ENCODE results near the gene HRK. TPM values are rescaled to one million over a fixed set of nuclear protein-coding genes. Genes with fewer than 3 reads are reported as not detected.

HRK gene
- total RNA-seq, 1 donor from 2014 or later, result 3.5 TPM

DNA sequence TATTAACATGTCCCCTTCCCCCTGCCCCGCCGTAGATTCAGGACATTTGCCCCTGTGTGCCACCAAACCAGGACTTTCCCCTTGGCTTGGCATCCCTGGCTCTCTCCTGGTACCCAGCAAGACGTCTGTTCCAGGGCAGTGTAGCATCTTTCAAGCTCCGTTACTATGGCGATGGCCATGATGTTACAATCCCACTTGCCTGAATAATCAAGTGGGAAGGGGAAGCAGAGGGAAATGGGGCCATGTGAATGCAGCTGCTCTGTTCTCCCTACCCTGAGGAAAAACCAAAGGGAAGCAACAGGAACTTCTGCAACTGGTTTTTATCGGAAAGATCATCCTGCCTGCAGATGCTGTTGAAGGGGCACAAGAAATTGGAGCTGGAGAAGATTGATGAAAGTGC lies 28.9 kb downstream of the HRK start:
- Histone ChIP-seq H3K27me3 (ENCODE audit: control insufficient read depth, insufficient read depth, low read length) (peaks cover 1% of the 10 kb centered on the region), H3K4me3 (ENCODE audit: low read depth, low read length) (no peak overlapping the region), H3K36me3 (ENCODE audit: control insufficient read depth, insufficient read depth, low read length) (no peaks in the 10 kb centered on the region)
- no peak for DNase-seq (ENCODE audit: low read depth)
- TF ChIP-seq, protein P1, sequence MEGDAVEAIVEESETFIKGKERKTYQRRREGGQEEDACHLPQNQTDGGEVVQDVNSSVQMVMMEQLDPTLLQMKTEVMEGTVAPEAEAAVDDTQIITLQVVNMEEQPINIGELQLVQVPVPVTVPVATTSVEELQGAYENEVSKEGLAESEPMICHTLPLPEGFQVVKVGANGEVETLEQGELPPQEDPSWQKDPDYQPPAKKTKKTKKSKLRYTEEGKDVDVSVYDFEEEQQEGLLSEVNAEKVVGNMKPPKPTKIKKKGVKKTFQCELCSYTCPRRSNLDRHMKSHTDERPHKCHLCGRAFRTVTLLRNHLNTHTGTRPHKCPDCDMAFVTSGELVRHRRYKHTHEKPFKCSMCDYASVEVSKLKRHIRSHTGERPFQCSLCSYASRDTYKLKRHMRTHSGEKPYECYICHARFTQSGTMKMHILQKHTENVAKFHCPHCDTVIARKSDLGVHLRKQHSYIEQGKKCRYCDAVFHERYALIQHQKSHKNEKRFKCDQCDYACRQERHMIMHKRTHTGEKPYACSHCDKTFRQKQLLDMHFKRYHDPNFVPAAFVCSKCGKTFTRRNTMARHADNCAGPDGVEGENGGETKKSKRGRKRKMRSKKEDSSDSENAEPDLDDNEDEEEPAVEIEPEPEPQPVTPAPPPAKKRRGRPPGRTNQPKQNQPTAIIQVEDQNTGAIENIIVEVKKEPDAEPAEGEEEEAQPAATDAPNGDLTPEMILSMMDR (IDR thresholded peaks at IDR 0.05; ENCODE audit: insufficient read depth, low read length, poor library complexity, severe bottlenecking), result no peak

DNA sequence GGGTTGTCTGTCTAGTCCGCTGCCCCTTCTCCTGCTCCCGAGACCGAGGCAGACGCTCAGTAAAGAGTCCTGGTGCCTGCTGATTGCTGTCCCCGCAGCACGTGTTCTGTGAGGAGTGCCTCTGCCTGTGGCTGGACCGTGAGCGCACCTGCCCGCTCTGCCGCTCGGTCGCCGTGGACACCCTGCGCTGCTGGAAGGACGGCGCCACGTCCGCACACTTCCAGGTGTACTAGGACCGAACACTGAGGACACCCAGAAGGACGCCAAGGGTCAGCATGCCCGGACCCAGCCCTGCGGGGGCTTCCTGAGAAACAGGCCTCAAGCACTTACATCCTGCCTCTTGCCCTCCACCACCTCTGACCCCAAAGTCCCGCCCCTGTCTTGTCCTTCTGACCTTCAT lies 32.0 kb downstream of the HRK start:
- no peak for DNase-seq (ENCODE audit: low read depth)
- H3K27me3 ChIP-seq (ENCODE audit: control insufficient read depth, insufficient read depth, low read length), result no peaks in the 10 kb centered on the region
- no peaks in the 10 kb centered on the region for H3K36me3 ChIP-seq (ENCODE audit: control insufficient read depth, insufficient read depth, low read length)
- TF ChIP-seq, protein P1 (IDR thresholded peaks at IDR 0.05; ENCODE audit: insufficient read depth, low read length, poor library complexity, severe bottlenecking), result no peak
- H3K4me3 ChIP-seq (ENCODE audit: low read depth, low read length), result no peak overlapping the region

DNA sequence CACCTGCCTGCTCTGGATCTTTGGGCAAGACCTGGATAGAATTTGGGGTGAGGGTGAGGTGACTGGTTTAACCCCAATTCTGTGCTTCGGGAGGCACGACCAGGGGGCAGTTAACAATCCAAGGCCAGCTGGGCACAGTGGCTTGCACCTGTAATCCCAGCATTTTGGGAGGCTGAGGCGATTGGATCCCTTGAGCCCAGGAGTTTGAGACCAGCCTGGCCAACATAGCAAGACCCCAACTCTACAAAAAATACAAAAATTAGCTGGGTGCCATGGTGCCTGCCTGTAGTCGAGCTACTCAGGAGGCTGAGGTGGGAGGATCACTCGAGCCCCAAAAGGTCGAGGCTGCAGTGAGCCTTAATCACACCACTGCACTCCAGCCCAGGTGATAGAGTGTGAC lies 38.2 kb downstream of the HRK start:
- no peak overlapping the region for H3K4me3 ChIP-seq (ENCODE audit: low read depth, low read length)
- TF ChIP-seq, protein P1 (IDR thresholded peaks at IDR 0.05; ENCODE audit: insufficient read depth, low read length, poor library complexity, severe bottlenecking), result no peak
- no peaks in the 10 kb centered on the region for H3K27me3 ChIP-seq (ENCODE audit: control insufficient read depth, insufficient read depth, low read length)
- H3K36me3 ChIP-seq (ENCODE audit: control insufficient read depth, insufficient read depth, low read length), result no peaks in the 10 kb centered on the region
- DNase-seq (ENCODE audit: low read depth), result no peak

DNA sequence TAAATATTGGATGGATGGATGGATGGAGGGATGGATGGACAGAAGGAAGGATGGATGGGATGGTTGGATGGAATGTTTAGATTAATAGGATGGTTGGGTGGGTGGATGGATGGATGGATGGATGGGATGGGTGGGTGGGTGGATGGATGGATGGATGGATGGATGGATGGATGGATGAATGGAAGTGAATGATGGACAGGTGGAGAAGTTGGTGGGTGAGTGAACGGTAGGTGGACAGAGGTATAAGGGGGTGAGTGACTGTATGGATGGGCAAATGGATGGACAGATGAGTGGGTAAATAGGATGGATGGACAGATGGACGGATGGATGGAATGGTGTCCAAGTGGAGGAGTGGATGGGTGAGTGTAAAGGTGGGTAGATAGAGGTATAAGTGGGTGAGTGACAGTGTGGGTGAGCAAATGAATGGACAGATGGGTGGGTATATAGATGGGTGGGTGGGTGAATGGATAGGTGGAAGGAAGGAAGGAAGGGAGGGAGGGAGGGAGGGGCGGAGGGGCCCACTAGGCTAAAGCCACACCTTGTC lies 41.9 kb downstream of the HRK start:
- Histone ChIP-seq H3K36me3 (ENCODE audit: control insufficient read depth, insufficient read depth, low read length) (no peaks in the 10 kb centered on the region), H3K27me3 (ENCODE audit: control insufficient read depth, insufficient read depth, low read length) (no peaks in the 10 kb centered on the region), H3K4me3 (ENCODE audit: low read depth, low read length) (no peak overlapping the region)
- no peak for DNase-seq (ENCODE audit: low read depth)
- TF ChIP-seq, protein P1 (IDR thresholded peaks at IDR 0.05; ENCODE audit: insufficient read depth, low read length, poor library complexity, severe bottlenecking), result no peak

DNA sequence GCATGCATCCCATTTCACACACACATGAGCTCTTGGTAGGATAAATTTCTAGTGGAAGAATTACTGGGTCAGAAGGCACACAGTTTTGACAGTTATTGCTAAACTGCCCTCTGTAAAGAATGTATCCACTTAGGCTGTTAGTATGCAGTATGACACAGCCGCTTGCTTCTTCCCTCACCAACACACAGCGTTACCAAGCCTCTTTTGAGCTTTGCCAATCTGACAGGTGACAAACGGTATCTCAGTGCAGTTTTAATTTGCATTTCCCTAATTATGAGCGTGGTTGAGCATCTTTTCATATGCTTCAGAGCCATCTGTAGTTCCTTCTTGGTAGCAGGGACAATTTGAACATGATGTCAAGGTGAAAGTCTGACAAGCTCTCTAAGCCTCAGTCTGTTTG lies 42.9 kb downstream of the HRK start:
- Histone ChIP-seq H3K27me3 (ENCODE audit: control insufficient read depth, insufficient read depth, low read length) (no peaks in the 10 kb centered on the region), H3K36me3 (ENCODE audit: control insufficient read depth, insufficient read depth, low read length) (no peaks in the 10 kb centered on the region), H3K4me3 (ENCODE audit: low read depth, low read length) (no peak overlapping the region)
- TF ChIP-seq, protein P1 (IDR thresholded peaks at IDR 0.05; ENCODE audit: insufficient read depth, low read length, poor library complexity, severe bottlenecking), result no peak
- no peak for DNase-seq (ENCODE audit: low read depth)

DNA sequence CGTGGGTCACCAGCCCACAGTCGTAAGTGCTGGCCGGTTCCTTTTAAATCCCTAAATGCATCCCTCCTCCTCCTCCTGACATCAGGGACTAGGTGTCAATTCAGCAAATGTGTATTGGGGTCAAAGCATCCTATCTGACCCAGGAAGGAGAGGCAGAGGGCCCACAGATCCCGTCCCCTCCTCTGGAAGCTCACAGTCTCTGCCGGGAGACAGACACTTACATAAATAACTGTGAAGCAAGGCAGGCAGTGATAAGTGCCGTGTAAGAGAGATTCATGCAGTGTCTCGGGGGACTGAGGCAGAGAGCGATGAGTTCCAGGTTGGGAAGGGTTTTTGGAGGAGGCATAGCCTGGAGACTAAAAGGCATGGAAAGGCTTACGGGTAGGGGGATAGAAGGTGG lies 44.1 kb downstream of the HRK start:
- Histone ChIP-seq H3K27me3 (ENCODE audit: control insufficient read depth, insufficient read depth, low read length) (no peaks in the 10 kb centered on the region), H3K36me3 (ENCODE audit: control insufficient read depth, insufficient read depth, low read length) (no peaks in the 10 kb centered on the region), H3K4me3 (ENCODE audit: low read depth, low read length) (no peak overlapping the region)
- no peak for DNase-seq (ENCODE audit: low read depth)
- TF ChIP-seq, protein P1 (IDR thresholded peaks at IDR 0.05; ENCODE audit: insufficient read depth, low read length, poor library complexity, severe bottlenecking), result no peak
